ENCODE data around the gene DST.

DNA sequence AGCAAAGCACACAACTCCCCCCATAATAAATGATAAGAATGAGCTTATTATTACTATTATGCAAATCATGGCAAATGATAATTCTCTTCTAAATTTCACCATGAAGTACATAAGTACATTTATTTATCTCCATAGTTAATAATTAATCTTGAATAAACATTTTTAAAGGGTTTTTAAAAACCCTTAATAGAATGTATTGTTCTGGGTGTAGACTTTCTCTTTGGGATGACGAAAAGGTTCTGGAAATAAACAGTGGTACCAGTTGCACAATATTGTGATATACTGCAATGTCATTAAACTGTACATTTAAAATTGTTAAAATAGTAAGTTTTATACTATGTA is 18.0 kb downstream of the DST start:
- TF ChIP-seq, protein P1, sequence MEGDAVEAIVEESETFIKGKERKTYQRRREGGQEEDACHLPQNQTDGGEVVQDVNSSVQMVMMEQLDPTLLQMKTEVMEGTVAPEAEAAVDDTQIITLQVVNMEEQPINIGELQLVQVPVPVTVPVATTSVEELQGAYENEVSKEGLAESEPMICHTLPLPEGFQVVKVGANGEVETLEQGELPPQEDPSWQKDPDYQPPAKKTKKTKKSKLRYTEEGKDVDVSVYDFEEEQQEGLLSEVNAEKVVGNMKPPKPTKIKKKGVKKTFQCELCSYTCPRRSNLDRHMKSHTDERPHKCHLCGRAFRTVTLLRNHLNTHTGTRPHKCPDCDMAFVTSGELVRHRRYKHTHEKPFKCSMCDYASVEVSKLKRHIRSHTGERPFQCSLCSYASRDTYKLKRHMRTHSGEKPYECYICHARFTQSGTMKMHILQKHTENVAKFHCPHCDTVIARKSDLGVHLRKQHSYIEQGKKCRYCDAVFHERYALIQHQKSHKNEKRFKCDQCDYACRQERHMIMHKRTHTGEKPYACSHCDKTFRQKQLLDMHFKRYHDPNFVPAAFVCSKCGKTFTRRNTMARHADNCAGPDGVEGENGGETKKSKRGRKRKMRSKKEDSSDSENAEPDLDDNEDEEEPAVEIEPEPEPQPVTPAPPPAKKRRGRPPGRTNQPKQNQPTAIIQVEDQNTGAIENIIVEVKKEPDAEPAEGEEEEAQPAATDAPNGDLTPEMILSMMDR (IDR thresholded peaks at IDR 0.05; ENCODE audit: poor library complexity): no peak
- TF ChIP-seq EZH2 (IDR thresholded peaks at IDR 0.05; ENCODE audit: borderline replicate concordance): no peak
- TF ChIP-seq EZH2phosphoT487 (IDR thresholded peaks at IDR 0.05; ENCODE audit: low read depth, severe bottlenecking, unreplicated experiment): no peak

Measured in hepatocyte (in vitro differentiated cells).